Measurements from ENCODE around the gene MCIDAS.

Gene MCIDAS

GRCh38 chr5:55226934-55227663 is at the start of gene MCIDAS:
MCIDAS (minus strand) TSS chr5:55227315; CDS start chr5:55227138, 177 bp downstream.
- no peak for DNase-seq (ENCODE audit: low read depth, low spot score)

- DNase-seq (ENCODE audit: low read depth, low spot score) = no peak
Measured at GRCh38 chr5:55276771-55277170, 49.7 kb upstream of the MCIDAS start.

- DNase-seq (ENCODE audit: low read depth, low spot score) = no peak
Measured at GRCh38 chr5:55258339-55258738, 31.2 kb upstream of the MCIDAS start.

GRCh38 chr5:55254802-55255201 is 27.7 kb upstream of the MCIDAS start:
- DNase-seq (ENCODE audit: low read depth, low spot score) = no peak

- DNase-seq (ENCODE audit: low read depth, low spot score) = no peak
Measured at GRCh38 chr5:55250064-55250463, 22.9 kb upstream of the MCIDAS start.

- no peak for DNase-seq (ENCODE audit: low read depth, low spot score)
Measured at GRCh38 chr5:55241746-55242145, 14.6 kb upstream of the MCIDAS start.

- no peak for DNase-seq (ENCODE audit: low read depth, low spot score)
Measured at GRCh38 chr5:55236800-55237199, 9.7 kb upstream of the MCIDAS start.

GRCh38 chr5:55234121-55234700 is 7.1 kb upstream of the MCIDAS start:
- no peak for DNase-seq (ENCODE audit: low read depth, low spot score)

- DNase-seq (ENCODE audit: low read depth, low spot score) = no peak
Measured at GRCh38 chr5:55232985-55233928, 6.1 kb upstream of the MCIDAS start, which contains the start of gene CCNO. CCNO (minus strand) TSS chr5:55233608; CDS start chr5:55233523, 85 bp downstream.

- no peak for DNase-seq (ENCODE audit: low read depth, low spot score)
Measured at GRCh38 chr5:55232271-55232984, 5.3 kb upstream of the MCIDAS start.

GRCh38 chr5:55231919-55232270 is 4.8 kb upstream of the MCIDAS start:
- DNase-seq (ENCODE audit: low read depth, low spot score) = no peak

- DNase-seq (ENCODE audit: low read depth, low spot score) = no peak
Measured at GRCh38 chr5:55231029-55231918, 4.2 kb upstream of the MCIDAS start.

- no peak for DNase-seq (ENCODE audit: low read depth, low spot score)
Measured at GRCh38 chr5:55230086-55230629, 3.0 kb upstream of the MCIDAS start.

- no peak for DNase-seq (ENCODE audit: low read depth, low spot score)
Measured at GRCh38 chr5:55227664-55228430, 732 bp upstream of the MCIDAS start.

GRCh38 chr5:55226027-55226933 is 835 bp downstream of the MCIDAS start:
- no peak for DNase-seq (ENCODE audit: low read depth, low spot score)

GRCh38 chr5:55225346-55225745 is 1.8 kb downstream of the MCIDAS start:
- no peak for DNase-seq (ENCODE audit: low read depth, low spot score)

- DNase-seq (ENCODE audit: low read depth, low spot score) = no peak
Measured at GRCh38 chr5:55223812-55224240, 3.3 kb downstream of the MCIDAS start.
